NCI-H1694 (cell line): Measurements from ENCODE around the gene TAP1.

Experiments
- DNase-seq: peaks from one replicate; lab custom pipeline; 2025; lab: John Stamatoyannopoulos, UW

TAP1 gene

DNA sequence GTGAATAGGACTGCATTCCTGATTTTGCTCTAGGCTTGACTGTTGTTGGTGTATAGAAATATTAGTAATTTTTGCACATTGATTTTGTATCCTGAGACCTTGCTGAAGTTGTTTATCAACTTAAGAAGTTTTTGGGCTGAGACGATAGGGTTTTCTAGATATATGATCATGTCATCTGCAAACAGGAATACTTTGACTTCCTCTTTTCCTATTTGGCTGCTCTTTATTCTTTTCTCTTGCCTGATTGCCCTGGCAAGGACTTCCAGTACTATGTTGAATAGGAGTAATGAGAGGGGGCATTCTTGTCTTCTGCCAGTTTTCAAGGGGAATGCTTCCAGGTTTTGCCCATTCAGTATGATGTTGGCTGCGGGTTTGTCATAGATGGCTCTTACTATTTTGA lies 50.1 kb downstream of the TAP1 start:
- no peak for DNase-seq

DNA sequence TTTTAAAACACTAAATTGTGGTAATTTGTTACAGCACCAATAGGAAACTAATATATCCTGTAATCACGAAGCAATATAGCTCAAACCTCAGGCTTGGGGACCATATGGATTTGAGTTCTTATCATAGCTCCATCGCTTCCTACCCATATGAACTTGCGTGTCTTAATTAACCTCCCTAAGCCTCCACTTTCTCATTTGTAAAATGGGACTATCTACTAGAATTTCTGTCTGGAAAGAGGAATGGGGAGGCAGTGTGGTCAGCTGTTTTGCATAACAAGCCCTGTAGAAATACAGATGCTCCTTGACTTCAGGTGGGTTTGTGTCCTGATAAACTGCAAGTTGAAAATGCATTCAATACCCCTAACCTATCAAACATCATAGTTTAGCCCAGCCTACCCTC lies 53.8 kb downstream of the TAP1 start:
- DNase-seq: no peak

GRCh38 chr6:32799168-32799567 lies 54.3 kb downstream of the TAP1 start:
- no peak for DNase-seq

DNA sequence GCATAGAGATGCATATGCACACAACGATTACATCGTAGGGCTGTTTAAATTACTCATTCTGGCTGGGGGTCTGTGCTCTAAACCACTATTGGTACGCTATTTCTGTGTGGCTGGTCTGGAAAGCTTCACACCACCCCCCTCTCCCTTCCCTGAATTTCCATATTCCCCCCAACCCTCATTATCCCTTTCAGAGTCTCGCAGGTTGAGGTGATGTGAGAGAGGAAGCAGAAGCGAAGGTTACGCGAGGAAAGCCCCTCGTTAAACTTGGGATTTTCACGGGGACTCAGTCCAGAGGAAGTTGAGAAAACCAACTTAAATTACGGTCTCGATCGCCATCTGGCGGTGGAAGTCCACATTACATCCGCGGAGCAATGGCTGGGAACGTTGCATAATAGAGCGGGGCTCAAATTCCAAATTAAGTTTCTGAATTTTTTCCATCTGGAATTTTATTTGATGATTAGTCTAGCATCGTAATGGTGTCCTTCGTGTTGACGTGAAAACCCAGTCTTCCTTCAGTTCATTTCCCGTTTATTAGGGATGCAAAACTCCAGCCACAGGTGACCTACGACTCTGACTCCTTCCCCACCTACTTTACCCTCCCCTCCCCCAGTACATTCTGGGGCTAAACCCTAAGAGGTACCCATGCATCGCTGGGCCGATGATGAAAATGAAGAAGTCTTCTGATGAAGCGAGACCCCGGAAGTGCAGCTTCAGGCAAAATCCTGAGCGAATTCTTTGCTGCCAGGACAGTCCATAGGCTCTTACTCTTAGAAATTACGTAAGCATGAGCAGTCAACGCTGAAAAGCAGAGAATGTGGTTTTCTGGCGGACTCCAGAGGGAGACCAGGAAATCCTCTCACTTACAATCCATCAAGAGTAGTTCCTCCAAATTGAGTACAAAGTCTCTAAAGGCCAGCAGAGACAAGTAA lies 56.4 kb downstream of the TAP1 start:
- peak; percentile 31 for DNase-seq
